ENCODE measurements around the gene CGB5. TPM values are rescaled to one million over a fixed set of nuclear protein-coding genes. Genes with fewer than 3 reads are reported as not detected.
"Not testable (repeated sequence)": the region's sequence is repeated elsewhere in the genome, so short reads cannot be mapped to it uniquely, and the experiment has no call there.

CGB5 gene
- total RNA-seq, 4 donors from 2014 or later: not detected

DNA sequence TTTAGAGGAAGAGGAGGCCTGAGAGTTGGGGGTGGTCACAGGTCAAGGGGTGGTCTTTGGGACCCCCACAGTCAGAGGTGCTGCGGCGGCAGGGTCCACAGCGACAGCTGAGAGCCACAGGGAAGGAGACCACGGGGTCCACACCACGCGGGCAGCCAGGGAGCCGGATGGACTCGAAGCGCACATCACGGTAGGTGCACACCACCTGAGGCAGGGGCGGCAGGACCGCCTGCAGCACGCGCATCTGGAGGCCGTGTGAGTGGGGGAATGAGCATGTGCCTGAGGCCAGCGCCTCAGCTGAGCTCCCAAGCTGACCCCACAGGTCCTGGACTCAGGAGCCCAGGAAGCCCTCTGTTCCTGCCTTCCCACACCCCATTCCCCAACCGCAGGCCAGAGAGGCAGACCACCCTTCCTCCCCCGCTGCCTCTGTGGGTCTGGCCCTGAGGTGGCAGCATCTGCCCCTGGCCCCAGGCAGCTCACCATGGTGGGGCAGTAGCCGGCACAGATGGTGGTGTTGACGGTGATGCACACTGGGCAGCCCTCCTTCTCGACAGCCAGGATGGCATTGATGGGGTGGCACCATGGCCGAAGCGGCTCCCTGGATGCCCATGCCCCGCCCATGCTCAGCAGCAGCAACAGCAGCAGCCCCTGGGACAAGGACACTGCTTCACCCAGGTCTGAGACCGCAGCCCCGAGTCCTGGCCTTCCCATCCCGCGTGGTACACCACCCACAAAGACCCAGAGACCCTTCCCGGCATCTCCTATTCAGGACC lies 27.4 kb upstream of the CGB5 start:
- peaks cover 0 to 4% of the 10 kb centered on the region in 2 donors for H3K27me3 ChIP-seq
- TF ChIP-seq, protein P1, sequence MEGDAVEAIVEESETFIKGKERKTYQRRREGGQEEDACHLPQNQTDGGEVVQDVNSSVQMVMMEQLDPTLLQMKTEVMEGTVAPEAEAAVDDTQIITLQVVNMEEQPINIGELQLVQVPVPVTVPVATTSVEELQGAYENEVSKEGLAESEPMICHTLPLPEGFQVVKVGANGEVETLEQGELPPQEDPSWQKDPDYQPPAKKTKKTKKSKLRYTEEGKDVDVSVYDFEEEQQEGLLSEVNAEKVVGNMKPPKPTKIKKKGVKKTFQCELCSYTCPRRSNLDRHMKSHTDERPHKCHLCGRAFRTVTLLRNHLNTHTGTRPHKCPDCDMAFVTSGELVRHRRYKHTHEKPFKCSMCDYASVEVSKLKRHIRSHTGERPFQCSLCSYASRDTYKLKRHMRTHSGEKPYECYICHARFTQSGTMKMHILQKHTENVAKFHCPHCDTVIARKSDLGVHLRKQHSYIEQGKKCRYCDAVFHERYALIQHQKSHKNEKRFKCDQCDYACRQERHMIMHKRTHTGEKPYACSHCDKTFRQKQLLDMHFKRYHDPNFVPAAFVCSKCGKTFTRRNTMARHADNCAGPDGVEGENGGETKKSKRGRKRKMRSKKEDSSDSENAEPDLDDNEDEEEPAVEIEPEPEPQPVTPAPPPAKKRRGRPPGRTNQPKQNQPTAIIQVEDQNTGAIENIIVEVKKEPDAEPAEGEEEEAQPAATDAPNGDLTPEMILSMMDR (IDR thresholded peaks at IDR 0.05): no peak
- TF ChIP-seq POLR2A (IDR thresholded peaks at IDR 0.05): no peak
- H3K4me1 ChIP-seq: peaks cover 0 to 26% (median 9%) of the 10 kb centered on the region in 4 donors
- no peak for DNase-seq
- H3K27ac ChIP-seq: no peak overlapping the region
- no peak overlapping the region for H3K4me3 ChIP-seq
- H3K36me3 ChIP-seq: peaks cover 0 to 16% (median 0%) of the 10 kb centered on the region in 3 donors
- no peaks in the 10 kb centered on the region for H3K9me3 ChIP-seq

DNA sequence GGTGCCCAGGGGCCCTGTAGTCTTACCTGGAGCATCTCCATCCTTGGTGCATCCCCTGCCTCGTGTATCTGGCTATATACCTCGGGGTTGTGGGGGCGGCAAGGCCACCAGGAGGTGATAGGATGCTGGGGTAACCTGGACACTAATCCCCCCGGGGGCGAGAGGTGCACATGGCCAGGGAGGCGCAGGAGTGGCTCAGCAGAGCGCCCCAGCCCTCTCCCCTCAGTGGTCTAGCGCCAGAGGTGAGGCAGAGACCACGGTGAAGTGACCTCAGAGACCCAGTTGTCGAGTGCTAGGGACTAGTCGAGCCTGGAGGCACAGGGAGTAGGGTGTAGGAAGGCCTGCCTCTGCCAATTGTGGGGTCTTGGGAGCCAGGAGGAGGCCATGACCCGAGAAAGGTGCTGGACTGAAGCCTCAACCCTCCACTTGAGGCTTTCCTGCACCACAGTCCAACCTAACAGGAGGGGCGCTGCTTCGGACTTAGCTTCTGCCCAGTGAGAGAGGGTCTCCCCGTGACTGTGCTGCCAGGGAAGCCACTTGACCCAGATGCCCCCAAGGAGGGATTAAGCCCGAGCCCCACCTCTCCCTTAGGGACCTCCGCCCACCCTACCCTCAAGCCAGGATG lies 26.5 kb upstream of the CGB5 start, which contains the start of gene LHB:
TSS of gene LHB (minus strand) at position 51 of the 625 bp plus-strand sequence. CDS start at position 41, 10 bp downstream.
- Histone ChIP-seq H3K9me3 (no peaks in the 10 kb centered on the region), H3K4me1 (peaks cover 0 to 26% (median 9%) of the 10 kb centered on the region in 4 donors), H3K27me3 (peaks cover 0 to 4% of the 10 kb centered on the region in 2 donors), H3K27ac (peak within 1 kb of the TSS in 3 of 4 donors; percentile 4 to 64 (median 51)), H3K4me3 (peak within 1 kb of the TSS; percentile 35 to 63 (median 56)), H3K36me3 (peaks cover 0 to 7% (median 0%) of the 10 kb centered on the region in 3 donors)
- DNase-seq: no peak
- TF ChIP-seq, protein P1 (IDR thresholded peaks at IDR 0.05): no peak

DNA sequence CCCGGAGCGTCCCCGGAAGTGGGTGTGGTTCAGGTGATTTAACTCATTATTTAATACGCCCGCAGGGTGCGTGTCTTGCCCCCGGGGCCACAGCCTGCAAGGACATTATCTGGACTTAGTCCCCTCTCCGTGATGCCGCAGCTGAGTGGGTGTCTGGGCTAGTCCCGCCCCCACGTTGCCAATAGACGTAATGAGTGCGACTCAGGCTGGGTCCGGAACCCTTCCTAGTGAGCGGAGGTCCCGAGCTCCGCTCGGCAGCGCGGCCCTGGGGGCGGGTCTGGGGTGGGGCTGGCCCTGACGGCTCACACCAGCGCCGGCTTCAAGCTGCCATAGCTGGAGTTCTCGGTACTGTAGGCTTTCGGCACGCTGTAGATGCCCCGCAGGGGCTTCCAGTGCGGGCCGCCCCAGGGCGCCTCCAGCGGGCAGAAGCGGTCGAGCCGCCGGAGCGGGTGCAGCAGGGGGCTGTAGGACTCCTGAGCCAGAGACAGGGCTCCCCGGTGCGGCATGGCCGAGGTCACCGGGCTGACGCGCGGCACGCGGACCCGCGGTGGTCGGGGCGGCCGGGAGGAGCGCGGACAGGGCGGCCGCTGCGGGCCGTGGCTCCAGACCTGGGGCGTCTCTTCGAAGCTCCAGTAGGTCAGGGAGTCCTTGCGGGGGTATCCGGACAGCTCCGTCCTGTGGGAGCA lies 25.8 kb upstream of the CGB5 start:
- Histone ChIP-seq H3K9me3 (no peaks in the 10 kb centered on the region), H3K4me1 (peaks cover 0 to 26% (median 9%) of the 10 kb centered on the region in 4 donors), H3K4me3 (peak overlapping the region; percentile 35 to 63 (median 56)), H3K36me3 (peaks cover 0 to 4% (median 0%) of the 10 kb centered on the region in 3 donors), H3K27me3 (peaks cover 0 to 4% of the 10 kb centered on the region in 2 donors), H3K27ac (peak overlapping the region in 3 of 4 donors; percentile 4 to 64 (median 51))
- peak; percentile 49 to 84 (median 75) for DNase-seq
- TF ChIP-seq POLR2A (IDR thresholded peaks at IDR 0.05): peak in 1 of 2 donors; percentile 55
- TF ChIP-seq, protein P1 (IDR thresholded peaks at IDR 0.05): peak; percentile 36 to 55 (median 46)

DNA sequence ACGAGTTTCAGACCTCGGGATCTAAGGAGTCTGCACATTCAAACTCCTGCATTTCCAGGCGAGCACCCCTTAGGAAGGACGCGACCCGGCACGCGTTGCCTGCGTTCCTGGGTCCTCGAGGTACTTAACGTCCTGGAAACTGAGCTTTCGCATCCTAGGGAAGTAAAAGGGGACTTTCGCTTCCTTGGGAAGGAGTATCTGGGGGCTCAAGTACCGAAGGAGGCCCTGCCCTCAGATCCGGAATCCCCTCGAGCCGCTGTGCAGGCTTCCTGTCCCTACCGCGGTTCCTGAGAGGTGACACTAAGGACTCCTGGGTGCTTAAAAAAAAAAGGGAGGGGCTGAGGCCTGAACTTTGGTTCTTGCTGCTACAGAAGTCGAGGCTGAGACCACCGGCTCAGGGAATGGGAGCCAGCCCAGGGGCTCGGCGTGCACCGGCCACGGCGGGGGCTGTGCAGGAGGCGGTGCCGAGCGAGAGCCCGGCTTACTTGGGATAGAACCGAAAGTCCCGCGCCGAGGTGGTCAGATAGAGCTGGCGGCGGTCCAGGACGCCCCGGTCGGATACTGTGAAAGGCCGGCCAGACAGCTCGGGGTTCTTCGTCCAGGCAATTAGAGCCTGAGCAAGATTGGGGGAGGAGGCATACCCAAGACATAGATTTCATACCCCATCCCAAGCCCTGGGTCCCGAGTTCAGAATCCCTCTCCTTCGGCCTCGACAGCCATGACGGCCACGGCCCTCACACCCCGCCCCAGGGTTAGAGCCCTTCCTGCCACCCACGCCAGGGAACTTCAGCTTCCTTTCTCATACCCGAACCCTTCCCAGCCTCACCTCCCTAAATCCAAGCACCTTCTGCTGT lies 25.0 kb upstream of the CGB5 start:
- DNase-seq: peak in 2 of 3 donors; percentile 44 to 55
- Histone ChIP-seq H3K4me3 (peak overlapping the region; percentile 35 to 63 (median 56)), H3K4me1 (peaks cover 0 to 26% (median 9%) of the 10 kb centered on the region in 4 donors)

DNA sequence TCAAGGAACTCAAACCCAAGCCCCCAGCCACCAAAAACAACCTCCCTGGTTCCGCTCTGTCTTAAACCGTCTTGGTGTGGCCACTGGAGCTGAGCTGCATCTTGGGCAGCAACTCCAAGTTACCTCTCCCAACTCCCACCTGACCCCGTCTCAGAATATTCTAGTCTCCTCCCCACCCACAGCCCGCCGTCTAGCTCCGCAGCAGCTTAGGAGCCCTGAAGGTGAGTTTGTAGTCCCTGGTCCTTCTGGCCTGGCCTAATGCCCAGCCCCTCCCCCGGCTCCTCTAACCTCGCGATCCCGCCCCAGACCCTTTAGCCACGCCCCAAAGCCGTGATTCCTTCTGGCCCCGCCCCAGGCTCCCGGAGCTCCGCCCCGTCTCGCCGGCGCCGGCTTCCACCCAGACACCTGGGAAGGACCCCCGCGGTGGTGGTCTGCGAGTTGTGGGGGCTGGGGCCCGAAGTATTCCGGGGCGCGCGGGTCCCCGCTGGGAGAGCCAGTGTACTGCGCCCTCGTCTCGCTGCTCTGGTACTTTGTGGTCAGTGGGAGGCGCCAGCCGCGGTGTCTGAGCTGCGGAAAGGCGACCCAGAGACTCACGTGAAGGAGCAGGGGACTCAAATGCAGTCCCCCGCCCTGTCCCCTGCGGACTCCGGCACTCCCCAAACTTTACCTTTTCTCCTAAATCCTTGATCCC lies 24.3 kb upstream of the CGB5 start:
- H3K4me3 ChIP-seq: peak overlapping the region; percentile 35 to 63 (median 56)

More for the DNA sequence above, 25.0 kb upstream of the CGB5 start:
- H3K27ac ChIP-seq: peak overlapping the region in 1 of 4 donors; percentile 64
- not testable (repeated sequence) for H3K36me3 ChIP-seq, H3K9me3 ChIP-seq, H3K27me3 ChIP-seq

More for the DNA sequence above, 24.3 kb upstream of the CGB5 start:
- Histone ChIP-seq H3K27ac (no peak overlapping the region), H3K36me3 (peaks cover 0 to 4% (median 0%) of the 10 kb centered on the region in 3 donors), H3K4me1 (peaks cover 0 to 26% (median 9%) of the 10 kb centered on the region in 4 donors), H3K27me3 (peaks cover 0 to 4% of the 10 kb centered on the region in 2 donors), H3K9me3 (no peaks in the 10 kb centered on the region)
- peak; percentile 11 to 33 for TF ChIP-seq POLR2A (IDR thresholded peaks at IDR 0.05)
- TF ChIP-seq, protein P1 (IDR thresholded peaks at IDR 0.05): peak in 1 of 6 experiments; percentile 8
- peak; percentile 71 to 89 (median 87) for DNase-seq

All from Peyer's patch (tissue), 4 donors.